Measurements from ENCODE around the gene CASP8AP2. TPM values are rescaled to one million over a fixed set of nuclear protein-coding genes. Genes with fewer than 3 reads are reported as not detected.
"Not testable (repeated sequence)": the region's sequence is repeated elsewhere in the genome, so short reads cannot be mapped to it uniquely, and the experiment has no call there.

CASP8AP2 gene
- total RNA-seq, 4 donors from 2014 or later, result 6.0 to 17.2 (median 11.3) TPM

DNA sequence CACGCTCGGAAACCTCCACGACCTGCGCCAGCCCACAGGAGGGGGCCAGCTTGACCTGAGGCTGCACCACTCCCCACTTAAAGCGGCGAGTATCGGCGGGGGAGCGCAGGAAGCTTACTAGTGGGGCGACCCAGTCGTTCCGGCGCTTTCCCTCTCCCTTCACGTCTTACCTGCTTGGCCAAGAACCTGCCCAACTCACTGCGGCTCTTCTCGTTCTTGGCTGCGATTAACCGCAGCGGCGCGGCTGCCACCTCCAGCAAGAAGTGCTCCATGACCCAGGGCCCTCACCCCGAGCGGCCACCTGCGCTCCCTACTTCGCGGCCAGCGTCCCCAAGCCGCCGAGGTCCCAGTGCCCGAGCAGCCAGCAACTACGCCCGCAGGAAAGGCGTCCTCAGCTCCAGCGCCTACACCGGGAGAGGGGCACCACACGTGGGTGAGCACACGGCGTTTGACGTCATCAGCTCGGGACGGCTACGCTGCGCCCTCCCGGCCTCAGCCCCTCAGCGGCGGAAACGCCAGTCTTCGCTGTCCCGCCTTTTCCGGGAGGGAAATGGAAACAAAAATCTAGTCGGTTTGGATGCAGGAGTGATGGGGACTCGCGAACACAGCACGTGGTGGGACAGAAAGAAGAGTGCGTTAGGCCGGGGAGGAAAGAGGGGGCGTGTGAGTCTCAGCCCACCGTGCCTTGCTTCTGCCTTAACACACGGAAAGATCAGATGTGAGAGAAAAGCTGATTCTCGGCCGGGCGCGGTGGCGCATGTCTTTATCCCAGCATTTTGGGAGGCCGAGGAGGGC, 10.1 kb upstream of the CASP8AP2 start, which contains the start of gene MDN1:
Gene MDN1, minus strand, starts transcription at position 459 of the 795 bp plus-strand sequence. Its CDS starts 187 bp downstream, at position 272.
- peak in 3 of 4 donors; percentile 47 to 72 (median 47) for TF ChIP-seq POLR2A (IDR thresholded peaks at IDR 0.05)
- TF ChIP-seq, protein P1, sequence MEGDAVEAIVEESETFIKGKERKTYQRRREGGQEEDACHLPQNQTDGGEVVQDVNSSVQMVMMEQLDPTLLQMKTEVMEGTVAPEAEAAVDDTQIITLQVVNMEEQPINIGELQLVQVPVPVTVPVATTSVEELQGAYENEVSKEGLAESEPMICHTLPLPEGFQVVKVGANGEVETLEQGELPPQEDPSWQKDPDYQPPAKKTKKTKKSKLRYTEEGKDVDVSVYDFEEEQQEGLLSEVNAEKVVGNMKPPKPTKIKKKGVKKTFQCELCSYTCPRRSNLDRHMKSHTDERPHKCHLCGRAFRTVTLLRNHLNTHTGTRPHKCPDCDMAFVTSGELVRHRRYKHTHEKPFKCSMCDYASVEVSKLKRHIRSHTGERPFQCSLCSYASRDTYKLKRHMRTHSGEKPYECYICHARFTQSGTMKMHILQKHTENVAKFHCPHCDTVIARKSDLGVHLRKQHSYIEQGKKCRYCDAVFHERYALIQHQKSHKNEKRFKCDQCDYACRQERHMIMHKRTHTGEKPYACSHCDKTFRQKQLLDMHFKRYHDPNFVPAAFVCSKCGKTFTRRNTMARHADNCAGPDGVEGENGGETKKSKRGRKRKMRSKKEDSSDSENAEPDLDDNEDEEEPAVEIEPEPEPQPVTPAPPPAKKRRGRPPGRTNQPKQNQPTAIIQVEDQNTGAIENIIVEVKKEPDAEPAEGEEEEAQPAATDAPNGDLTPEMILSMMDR (IDR thresholded peaks at IDR 0.05), result peak in 1 of 6 experiments; percentile 8
- H3K4me1 ChIP-seq, result peaks cover 16 to 32% (median 17%) of the 10 kb centered on the region in 3 donors
- intact Hi-C loops (cut with DNase I), result no loop called here
- H3K27me3 ChIP-seq, result no peaks in the 10 kb centered on the region
- peak within 1 kb of the TSS; percentile 74 to 92 (median 82) for H3K4me3 ChIP-seq
- WGBS, 2 donors, result 0% methylated on average over 21 to 31 of the region's 65 CpGs
- H3K9me3 ChIP-seq, result no peaks in the 10 kb centered on the region
- H3K27ac ChIP-seq, result peak within 1 kb of the TSS; percentile 89 to 96 (median 91)
- DNase-seq, result peak; percentile 38
- H3K36me3 ChIP-seq, result no peaks in the 10 kb centered on the region

DNA sequence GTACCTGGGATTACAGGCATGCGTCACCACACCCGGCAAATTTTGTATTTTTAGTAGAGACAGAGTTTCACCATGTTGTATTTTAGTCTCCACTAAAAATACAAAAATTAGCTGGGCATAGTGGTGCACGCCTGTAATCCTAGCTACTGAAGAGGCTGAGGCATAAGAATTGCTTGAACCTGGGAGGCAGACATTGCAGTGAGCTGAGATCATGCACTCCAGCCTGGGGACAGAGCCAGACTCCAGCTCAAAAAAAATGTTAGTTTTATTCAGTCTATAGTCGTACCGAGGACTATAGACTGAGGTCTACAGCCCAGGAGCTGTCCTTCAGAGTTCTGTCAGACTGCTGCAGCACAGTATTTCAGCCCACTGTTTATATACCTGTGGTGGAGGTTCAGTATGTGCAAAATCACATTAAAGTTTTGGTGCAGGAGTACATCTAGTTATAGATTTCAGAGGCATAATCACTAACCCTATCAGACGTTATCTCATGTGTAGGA, 3.6 kb upstream of the CASP8AP2 start:
- intact Hi-C loops (cut with DNase I), result no loop called here
- Histone ChIP-seq H3K4me1 (peaks cover 8 to 17% (median 13%) of the 10 kb centered on the region in 3 donors), H3K36me3 (no peaks in the 10 kb centered on the region), H3K27ac (no peak overlapping the region), H3K4me3 (no peak overlapping the region), H3K9me3 (no peaks in the 10 kb centered on the region), H3K27me3 (no peaks in the 10 kb centered on the region)
- WGBS, 2 donors, result 76 to 82% methylated on average over 6 of the region's 6 CpGs
- no peak for DNase-seq
- TF ChIP-seq, protein P1 (IDR thresholded peaks at IDR 0.05), result no peak

DNA sequence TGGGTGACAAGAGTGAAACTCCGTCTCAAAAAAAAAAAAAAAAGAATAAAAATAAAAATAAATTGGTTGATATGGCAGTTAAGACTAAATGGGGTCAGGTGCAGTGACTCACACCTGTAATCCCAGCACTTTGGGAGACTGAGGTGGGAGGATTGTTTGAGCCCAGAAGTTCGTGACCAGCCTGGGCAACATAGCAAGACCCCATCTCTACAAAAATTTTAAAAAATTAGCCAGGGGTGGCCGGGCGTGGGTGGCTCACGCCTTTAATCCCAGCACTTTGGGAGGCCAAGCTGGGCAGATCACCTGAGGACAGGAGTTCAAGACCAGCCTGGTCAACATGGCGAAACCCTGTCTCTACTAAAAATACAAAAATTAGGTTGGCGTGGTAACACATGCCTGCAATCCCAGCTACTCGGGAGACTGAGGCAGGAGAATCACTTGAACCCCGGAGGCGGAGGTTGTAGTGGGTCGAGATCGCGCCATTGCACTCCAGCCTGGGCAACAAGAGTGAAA, 1.1 kb upstream of the CASP8AP2 start:
- intact Hi-C loops (cut with DNase I); H3K27me3 ChIP-seq; DNase-seq; H3K9me3 ChIP-seq: not testable (repeated sequence)
- Histone ChIP-seq H3K4me3 (peak overlapping the region; percentile 80 to 98 (median 92)), H3K4me1 (peaks cover 8 to 21% (median 13%) of the 10 kb centered on the region in 3 donors), H3K36me3 (peaks cover 0 to 23% (median 0%) of the 10 kb centered on the region in 3 donors), H3K27ac (peak overlapping the region; percentile 89 to 94 (median 92))
- WGBS, 2 donors, result 54 to 58% methylated on average over 13 of the region's 13 CpGs

DNA sequence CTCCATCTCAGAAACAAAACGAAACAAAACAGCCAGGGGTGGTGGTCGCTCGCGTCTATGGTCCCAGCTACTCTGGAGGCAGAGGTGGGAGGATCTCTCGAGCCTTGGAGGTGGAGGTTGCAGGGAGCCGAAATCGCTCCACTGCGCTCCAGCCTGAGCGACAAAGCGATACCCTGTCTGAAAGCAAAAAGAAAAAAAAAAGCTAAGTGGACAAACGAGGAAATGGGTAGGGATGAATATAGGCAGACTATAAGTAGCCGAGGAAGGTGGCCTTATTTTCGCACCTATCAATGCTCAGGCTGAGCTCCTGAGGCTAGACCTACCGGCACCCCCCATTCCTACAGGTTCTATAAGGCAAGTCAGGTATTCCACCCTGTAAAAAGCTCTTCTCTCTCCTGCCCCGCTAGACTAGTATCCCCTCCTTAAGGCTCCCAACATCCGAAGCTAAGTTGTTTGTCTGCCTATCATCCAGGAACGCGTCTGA, 650 bp upstream of the CASP8AP2 start:
- peak overlapping the region; percentile 80 to 98 (median 92) for H3K4me3 ChIP-seq
- TF ChIP-seq POLR2A (IDR thresholded peaks at IDR 0.05), result no peak
- TF ChIP-seq, protein P1 (IDR thresholded peaks at IDR 0.05), result no peak
- peaks cover 8 to 21% (median 13%) of the 10 kb centered on the region in 3 donors for H3K4me1 ChIP-seq
- no peaks in the 10 kb centered on the region for H3K27me3 ChIP-seq
- 7% methylated on average over 16 to 18 of the region's 18 CpGs for WGBS, 2 donors
- H3K27ac ChIP-seq, result peak overlapping the region; percentile 89 to 94 (median 92)
- no peak for DNase-seq
- intact Hi-C loops (cut with DNase I), result no loop called here
- H3K9me3 ChIP-seq, result no peaks in the 10 kb centered on the region
- H3K36me3 ChIP-seq, result peaks cover 0 to 23% (median 0%) of the 10 kb centered on the region in 3 donors

DNA sequence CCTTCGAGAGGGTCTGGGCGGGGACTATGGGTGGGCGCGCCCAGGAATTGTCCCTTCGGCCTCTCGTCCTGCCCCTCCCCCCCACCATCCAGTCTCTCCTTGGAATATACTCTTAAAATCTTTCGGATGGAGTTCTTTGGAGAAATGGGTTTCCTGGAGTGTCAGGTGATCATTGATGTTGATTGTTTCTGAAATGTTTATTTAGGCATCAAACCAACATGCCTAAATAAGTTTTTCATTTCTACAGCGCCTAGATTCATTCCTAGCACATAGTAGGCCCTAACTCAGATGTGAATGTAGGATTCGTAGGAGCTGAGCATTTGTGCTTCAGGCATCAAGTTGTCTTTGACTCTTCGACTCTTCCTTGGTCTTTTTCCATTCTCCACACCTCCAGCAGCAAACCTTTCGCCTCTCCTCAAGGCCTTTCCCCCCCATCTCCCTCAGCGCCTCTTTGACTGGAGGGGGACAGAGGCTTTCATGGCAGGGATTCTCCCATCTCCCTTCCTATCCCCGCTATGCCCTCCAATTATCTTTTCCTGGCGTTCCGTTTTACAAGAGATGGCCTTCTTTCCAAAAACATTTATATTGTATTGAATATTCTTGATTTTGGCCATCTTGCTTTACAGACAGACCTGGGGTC, 610 bp downstream of the CASP8AP2 start:
- peaks cover 0 to 29% (median 0%) of the 10 kb centered on the region in 3 donors for H3K36me3 ChIP-seq
- H3K27me3 ChIP-seq, result no peaks in the 10 kb centered on the region
- no peak for DNase-seq
- WGBS, 2 donors, result 5 to 7% methylated on average over 15 of the region's 15 CpGs
- intact Hi-C loops (cut with DNase I), result no loop called here
- H3K27ac ChIP-seq, result peak overlapping the region; percentile 89 to 92 (median 92)
- H3K4me3 ChIP-seq, result peak overlapping the region; percentile 80 to 98 (median 92)
- peaks cover 8 to 21% (median 13%) of the 10 kb centered on the region in 3 donors for H3K4me1 ChIP-seq
- TF ChIP-seq, protein P1 (IDR thresholded peaks at IDR 0.05), result no peak
- no peak for TF ChIP-seq POLR2A (IDR thresholded peaks at IDR 0.05)
- no peaks in the 10 kb centered on the region for H3K9me3 ChIP-seq

All from esophagus squamous epithelium (tissue), 5 donors.